ENCODE data around the gene CD28.
"Not testable (repeated sequence)": the region's sequence is repeated elsewhere in the genome, so short reads cannot be mapped to it uniquely, and the experiment has no call there.

The CD28 gene

GRCh38 chr2:203774760-203775159 is 68.3 kb downstream of the CD28 start:
- DNase-seq (ENCODE audit: low read depth in 1 of 2, low spot score in 1 of 2), result no peak
- Histone ChIP-seq H3K27ac (replicated peaks) (no peak overlapping the region), H3K4me3 (replicated peaks; ENCODE audit: insufficient read depth, low read length) (no peak overlapping the region), H3K27me3 (ENCODE audit: insufficient read depth, poor library complexity, severe bottlenecking) (no peaks in the 10 kb centered on the region)
- TF ChIP-seq POLR2AphosphoS5 (IDR thresholded peaks at IDR 0.05; ENCODE audit: low read depth) (no peak), GABPA (IDR thresholded peaks at IDR 0.05; ENCODE audit: low read depth) (no peak), CTCF (IDR thresholded peaks at IDR 0.05; ENCODE audit: insufficient read depth, low read length) (no peak), REST (IDR thresholded peaks at IDR 0.05; ENCODE audit: insufficient replicate concordance, low read depth) (no peak), SPI1 (IDR thresholded peaks at IDR 0.05; ENCODE audit: borderline replicate concordance, low read depth) (no peak)

- Histone ChIP-seq H3K4me3 (replicated peaks; ENCODE audit: insufficient read depth, low read length) (no peak overlapping the region), H3K27ac (replicated peaks) (no peak overlapping the region), H3K27me3 (ENCODE audit: insufficient read depth, poor library complexity, severe bottlenecking) (no peaks in the 10 kb centered on the region)
- DNase-seq (ENCODE audit: low read depth in 1 of 2, low spot score in 1 of 2), result no peak
- TF ChIP-seq POLR2AphosphoS5 (IDR thresholded peaks at IDR 0.05; ENCODE audit: low read depth) (no peak), REST (IDR thresholded peaks at IDR 0.05; ENCODE audit: insufficient replicate concordance, low read depth) (no peak), GABPA (IDR thresholded peaks at IDR 0.05; ENCODE audit: low read depth) (no peak), CTCF (IDR thresholded peaks at IDR 0.05; ENCODE audit: insufficient read depth, low read length) (no peak), SPI1 (IDR thresholded peaks at IDR 0.05; ENCODE audit: borderline replicate concordance, low read depth) (no peak)
These were observed 69.2 kb downstream of the CD28 start for GRCh38 chr2:203775684-203776083.

- Histone ChIP-seq H3K27me3 (ENCODE audit: insufficient read depth, poor library complexity, severe bottlenecking) (no peaks in the 10 kb centered on the region), H3K27ac (replicated peaks) (no peak overlapping the region), H3K4me3 (replicated peaks; ENCODE audit: insufficient read depth, low read length) (no peak overlapping the region)
- TF ChIP-seq GABPA (IDR thresholded peaks at IDR 0.05; ENCODE audit: low read depth) (no peak), REST (IDR thresholded peaks at IDR 0.05; ENCODE audit: insufficient replicate concordance, low read depth) (no peak), CTCF (IDR thresholded peaks at IDR 0.05; ENCODE audit: insufficient read depth, low read length) (no peak), SPI1 (IDR thresholded peaks at IDR 0.05; ENCODE audit: borderline replicate concordance, low read depth) (no peak), POLR2AphosphoS5 (IDR thresholded peaks at IDR 0.05; ENCODE audit: low read depth) (no peak)
- no peak for DNase-seq (ENCODE audit: low read depth in 1 of 2, low spot score in 1 of 2)
These were observed 70.6 kb downstream of the CD28 start for GRCh38 chr2:203777030-203777429.

DNA sequence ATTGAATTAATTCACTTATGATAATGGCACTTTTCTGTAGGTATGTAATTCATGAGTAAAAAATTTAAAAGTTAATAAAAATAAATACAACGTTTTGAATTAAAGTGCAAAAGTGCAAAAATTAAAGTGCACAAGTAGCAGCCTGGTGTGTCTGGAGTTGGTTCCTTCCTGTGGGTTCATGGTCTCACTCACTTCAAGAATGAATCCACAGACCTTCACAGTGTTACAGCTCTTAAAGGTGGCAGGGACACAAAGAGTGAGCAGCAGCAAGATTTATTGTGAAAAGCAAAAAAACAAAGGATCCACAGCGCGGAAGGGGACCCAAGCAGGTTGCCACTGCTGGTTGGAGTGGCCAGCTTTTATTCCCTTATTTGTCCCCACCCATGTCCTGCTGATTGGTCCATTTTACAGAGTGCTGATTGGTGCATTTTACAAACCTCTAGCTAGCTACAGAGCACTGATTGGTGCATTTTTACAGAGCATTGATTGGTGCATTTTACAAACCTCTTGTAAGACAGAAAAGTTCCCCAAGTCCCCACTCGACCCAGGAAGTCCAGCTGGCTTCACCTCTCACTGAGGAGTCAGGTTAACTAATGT is 73.1 kb downstream of the CD28 start:
- H3K27me3 ChIP-seq (ENCODE audit: insufficient read depth, poor library complexity, severe bottlenecking); H3K4me3 ChIP-seq (replicated peaks; ENCODE audit: insufficient read depth, low read length); DNase-seq (ENCODE audit: low read depth in 1 of 2, low spot score in 1 of 2); H3K27ac ChIP-seq (replicated peaks): not testable (repeated sequence)
